ENCODE measurements around the gene SLC6A12. TPM values are rescaled to one million over a fixed set of nuclear protein-coding genes. Genes with fewer than 3 reads are reported as not detected.

Gene SLC6A12
- polyA plus RNA-seq, 1 donor (not counting 4 experiments of a cell fraction or from before 2014, with no cell fraction given): not detected

GRCh38 chr12:247271-247670 lies 33.3 kb upstream of the SLC6A12 start:
- no peaks in the 10 kb centered on the region for H4K20me1 ChIP-seq (ENCODE audit: control insufficient read depth, extremely low read depth, insufficient read depth, low read length)
- no peaks in the 10 kb centered on the region for H3K36me3 ChIP-seq (ENCODE audit: control insufficient read depth in 2 of 2, extremely low read depth in 1 of 2, insufficient read depth in 2 of 2, low read length in 2 of 2)
- no peak overlapping the region for H2AFZ ChIP-seq (ENCODE audit: control insufficient read depth, low read length)
- dilution Hi-C loops (cut with MboI; ENCODE audit: extremely low pct_ligation_motif_present, low sequenced_read_pairs): no loop called here
- H3K4me3 ChIP-seq (ENCODE audit: control insufficient read depth in 2 of 3, extremely low read depth in 1 of 3, insufficient read depth in 2 of 3, low read depth in 1 of 3, low read length in 3 of 3): no peak overlapping the region
- FAIRE-seq (no peak), DNase-seq (ENCODE audit: low read depth, low spot score) (no peak)
- no peak overlapping the region for H3K4me2 ChIP-seq (ENCODE audit: control insufficient read depth, extremely low read depth, insufficient read depth, low read depth, low read length)
- no peaks in the 10 kb centered on the region for H3K4me1 ChIP-seq (ENCODE audit: control insufficient read depth, extremely low read depth, insufficient read depth, low read length)
- H3K9ac ChIP-seq (ENCODE audit: control insufficient read depth, extremely low read depth, insufficient read depth, low read length): no peak overlapping the region
- no peaks in the 10 kb centered on the region for H3K9me1 ChIP-seq (ENCODE audit: control insufficient read depth, extremely low read depth, insufficient read depth, low read length)
- H3K79me2 ChIP-seq (ENCODE audit: control insufficient read depth, insufficient read depth, low read length): no peaks in the 10 kb centered on the region
- H3K27ac ChIP-seq (ENCODE audit: control insufficient read depth, insufficient read depth, low read length): no peak overlapping the region
- H3K9me3 ChIP-seq (ENCODE audit: control insufficient read depth, low read depth, low read length): no peaks in the 10 kb centered on the region
- TF ChIP-seq EZH2 (IDR thresholded peaks at IDR 0.05; ENCODE audit: low read length): no peak
- TF ChIP-seq, protein P1, sequence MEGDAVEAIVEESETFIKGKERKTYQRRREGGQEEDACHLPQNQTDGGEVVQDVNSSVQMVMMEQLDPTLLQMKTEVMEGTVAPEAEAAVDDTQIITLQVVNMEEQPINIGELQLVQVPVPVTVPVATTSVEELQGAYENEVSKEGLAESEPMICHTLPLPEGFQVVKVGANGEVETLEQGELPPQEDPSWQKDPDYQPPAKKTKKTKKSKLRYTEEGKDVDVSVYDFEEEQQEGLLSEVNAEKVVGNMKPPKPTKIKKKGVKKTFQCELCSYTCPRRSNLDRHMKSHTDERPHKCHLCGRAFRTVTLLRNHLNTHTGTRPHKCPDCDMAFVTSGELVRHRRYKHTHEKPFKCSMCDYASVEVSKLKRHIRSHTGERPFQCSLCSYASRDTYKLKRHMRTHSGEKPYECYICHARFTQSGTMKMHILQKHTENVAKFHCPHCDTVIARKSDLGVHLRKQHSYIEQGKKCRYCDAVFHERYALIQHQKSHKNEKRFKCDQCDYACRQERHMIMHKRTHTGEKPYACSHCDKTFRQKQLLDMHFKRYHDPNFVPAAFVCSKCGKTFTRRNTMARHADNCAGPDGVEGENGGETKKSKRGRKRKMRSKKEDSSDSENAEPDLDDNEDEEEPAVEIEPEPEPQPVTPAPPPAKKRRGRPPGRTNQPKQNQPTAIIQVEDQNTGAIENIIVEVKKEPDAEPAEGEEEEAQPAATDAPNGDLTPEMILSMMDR (optimal IDR thresholded peaks at IDR 0.05 in 1 of 3, IDR thresholded peaks at IDR 0.05 in 1 of 3, conservative IDR thresholded peaks at IDR 0.05 in 1 of 3; ENCODE audit: extremely low read depth in 1 of 3, insufficient read depth in 2 of 3, low read length in 3 of 3): no peak
- no peaks in the 10 kb centered on the region for H3K27me3 ChIP-seq (ENCODE audit: control insufficient read depth, extremely low read depth, insufficient read depth, low read length)

DNA sequence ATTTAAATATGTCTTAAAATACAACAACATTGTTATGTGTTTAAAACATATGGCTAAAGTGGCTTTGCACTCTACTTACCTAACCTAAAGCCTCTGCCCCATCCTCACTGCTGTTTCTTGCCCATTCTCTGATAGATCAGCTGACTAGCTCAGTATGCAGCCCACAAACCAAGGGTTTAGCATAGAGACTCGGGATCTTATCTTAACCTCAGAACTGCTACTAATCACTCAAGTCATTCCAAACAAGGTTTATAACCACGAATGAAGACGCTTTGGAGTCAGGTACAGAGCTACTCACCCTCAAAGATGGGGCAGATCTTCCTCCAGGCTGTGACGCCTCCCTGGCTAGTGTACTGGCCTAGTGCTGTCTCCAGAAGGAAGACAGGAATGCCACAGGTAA lies 29.4 kb upstream of the SLC6A12 start:
- dilution Hi-C loops (cut with MboI; ENCODE audit: extremely low pct_ligation_motif_present, low sequenced_read_pairs): no loop called here
- no peaks in the 10 kb centered on the region for H3K36me3 ChIP-seq (ENCODE audit: control insufficient read depth in 2 of 2, extremely low read depth in 1 of 2, insufficient read depth in 2 of 2, low read length in 2 of 2)
- no peak overlapping the region for H2AFZ ChIP-seq (ENCODE audit: control insufficient read depth, low read length)
- no peaks in the 10 kb centered on the region for H3K9me3 ChIP-seq (ENCODE audit: control insufficient read depth, low read depth, low read length)
- no peak overlapping the region for H3K4me3 ChIP-seq (ENCODE audit: control insufficient read depth in 2 of 3, extremely low read depth in 1 of 3, insufficient read depth in 2 of 3, low read depth in 1 of 3, low read length in 3 of 3)
- no peak overlapping the region for H3K9ac ChIP-seq (ENCODE audit: control insufficient read depth, extremely low read depth, insufficient read depth, low read length)
- no peaks in the 10 kb centered on the region for H3K4me1 ChIP-seq (ENCODE audit: control insufficient read depth, extremely low read depth, insufficient read depth, low read length)
- H3K27me3 ChIP-seq (ENCODE audit: control insufficient read depth, extremely low read depth, insufficient read depth, low read length): no peaks in the 10 kb centered on the region
- H3K4me2 ChIP-seq (ENCODE audit: control insufficient read depth, extremely low read depth, insufficient read depth, low read depth, low read length): no peak overlapping the region
- DNase-seq (ENCODE audit: low read depth, low spot score) (no peak), FAIRE-seq (no peak)
- H4K20me1 ChIP-seq (ENCODE audit: control insufficient read depth, extremely low read depth, insufficient read depth, low read length): no peaks in the 10 kb centered on the region
- no peak overlapping the region for H3K27ac ChIP-seq (ENCODE audit: control insufficient read depth, insufficient read depth, low read length)
- TF ChIP-seq, protein P1 (optimal IDR thresholded peaks at IDR 0.05 in 1 of 3, IDR thresholded peaks at IDR 0.05 in 1 of 3, conservative IDR thresholded peaks at IDR 0.05 in 1 of 3; ENCODE audit: extremely low read depth in 1 of 3, insufficient read depth in 2 of 3, low read length in 3 of 3): no peak
- no peak for TF ChIP-seq EZH2 (IDR thresholded peaks at IDR 0.05; ENCODE audit: low read length)
- H3K79me2 ChIP-seq (ENCODE audit: control insufficient read depth, insufficient read depth, low read length): no peaks in the 10 kb centered on the region
- no peaks in the 10 kb centered on the region for H3K9me1 ChIP-seq (ENCODE audit: control insufficient read depth, extremely low read depth, insufficient read depth, low read length)
